ENCODE data around the gene MYPOP. TPM values are rescaled to one million over a fixed set of nuclear protein-coding genes. Genes with fewer than 3 reads are reported as not detected.

MYPOP gene
- total and polyA plus RNA-seq, 2 of the 13 experiments (the other 11 are each of a cell fraction or from before 2014, with no cell fraction given): 2.3 to 2.7 TPM

DNA sequence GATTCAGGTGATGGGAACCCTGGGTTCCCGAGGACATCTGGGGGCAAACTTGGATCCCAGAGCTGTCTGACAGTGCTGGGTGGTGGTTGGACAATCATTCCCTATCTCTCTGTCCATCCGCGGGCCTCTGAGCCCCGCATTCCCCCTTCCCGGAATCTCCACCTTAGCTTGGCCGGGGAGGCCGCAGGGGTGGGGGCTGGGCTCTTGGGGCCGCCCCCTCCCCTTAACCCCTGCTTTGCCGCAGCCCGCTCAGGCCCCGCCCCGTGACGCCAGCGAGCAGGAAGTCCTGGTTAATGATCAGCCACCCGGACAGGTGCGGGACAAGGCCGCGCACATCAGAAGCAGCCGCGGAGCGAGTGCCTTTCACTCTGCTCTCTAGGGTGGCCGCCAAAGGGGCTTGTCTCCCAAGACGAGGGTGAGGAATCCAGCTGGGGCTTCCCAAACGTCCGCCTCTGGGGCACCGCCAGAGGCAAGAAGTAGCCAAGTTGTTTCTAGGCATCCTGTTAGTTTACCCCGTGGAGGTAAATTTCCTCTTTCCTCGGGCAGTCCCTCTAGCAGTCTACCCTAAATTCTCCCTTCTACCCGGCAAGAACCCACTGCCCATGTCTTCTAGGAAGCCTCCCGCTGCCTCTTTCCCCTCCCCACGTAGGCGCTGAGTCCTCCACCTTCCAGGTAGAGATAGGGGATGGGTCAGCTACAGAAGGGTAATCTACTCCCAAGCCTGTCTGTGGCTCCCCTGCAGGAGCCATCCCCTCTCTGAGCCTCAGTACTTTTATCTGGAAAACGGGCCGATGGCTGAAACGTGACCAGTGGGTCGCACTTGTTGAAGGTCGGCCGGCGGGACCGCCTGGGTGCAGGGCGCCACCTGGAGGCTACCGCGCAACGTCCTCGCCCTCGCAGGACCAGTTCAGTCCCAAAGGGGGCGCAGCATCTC is 19.5 kb downstream of the MYPOP start (continued):
- TF ChIP-seq, protein P1, sequence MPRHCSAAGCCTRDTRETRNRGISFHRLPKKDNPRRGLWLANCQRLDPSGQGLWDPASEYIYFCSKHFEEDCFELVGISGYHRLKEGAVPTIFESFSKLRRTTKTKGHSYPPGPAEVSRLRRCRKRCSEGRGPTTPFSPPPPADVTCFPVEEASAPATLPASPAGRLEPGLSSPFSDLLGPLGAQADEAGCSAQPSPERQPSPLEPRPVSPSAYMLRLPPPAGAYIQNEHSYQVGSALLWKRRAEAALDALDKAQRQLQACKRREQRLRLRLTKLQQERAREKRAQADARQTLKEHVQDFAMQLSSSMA (CRISPR knock-in tag; IDR thresholded peaks at IDR 0.05): 0 out of 2 replicates have a peak, but pooled peaks have one; percentile 45
- peak; percentile 76; the same call in 1 of the 2 replicates for TF ChIP-seq ELF4 (CRISPR knock-in tag; IDR thresholded peaks at IDR 0.05; ENCODE audit: borderline replicate concordance)
- TF ChIP-seq, protein P2, sequence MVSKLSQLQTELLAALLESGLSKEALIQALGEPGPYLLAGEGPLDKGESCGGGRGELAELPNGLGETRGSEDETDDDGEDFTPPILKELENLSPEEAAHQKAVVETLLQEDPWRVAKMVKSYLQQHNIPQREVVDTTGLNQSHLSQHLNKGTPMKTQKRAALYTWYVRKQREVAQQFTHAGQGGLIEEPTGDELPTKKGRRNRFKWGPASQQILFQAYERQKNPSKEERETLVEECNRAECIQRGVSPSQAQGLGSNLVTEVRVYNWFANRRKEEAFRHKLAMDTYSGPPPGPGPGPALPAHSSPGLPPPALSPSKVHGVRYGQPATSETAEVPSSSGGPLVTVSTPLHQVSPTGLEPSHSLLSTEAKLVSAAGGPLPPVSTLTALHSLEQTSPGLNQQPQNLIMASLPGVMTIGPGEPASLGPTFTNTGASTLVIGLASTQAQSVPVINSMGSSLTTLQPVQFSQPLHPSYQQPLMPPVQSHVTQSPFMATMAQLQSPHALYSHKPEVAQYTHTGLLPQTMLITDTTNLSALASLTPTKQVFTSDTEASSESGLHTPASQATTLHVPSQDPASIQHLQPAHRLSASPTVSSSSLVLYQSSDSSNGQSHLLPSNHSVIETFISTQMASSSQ (IDR thresholded peaks at IDR 0.05; ENCODE audit: low read depth): peak; percentile 99
- TF ChIP-seq, protein P2 (CRISPR knock-in tag; IDR thresholded peaks at IDR 0.05; ENCODE audit: borderline replicate concordance): peak; percentile 100
- TF ChIP-seq ZBTB1 (CRISPR knock-in tag; IDR thresholded peaks at IDR 0.05; ENCODE audit: borderline replicate concordance): no peak
- TF ChIP-seq, protein P3, sequence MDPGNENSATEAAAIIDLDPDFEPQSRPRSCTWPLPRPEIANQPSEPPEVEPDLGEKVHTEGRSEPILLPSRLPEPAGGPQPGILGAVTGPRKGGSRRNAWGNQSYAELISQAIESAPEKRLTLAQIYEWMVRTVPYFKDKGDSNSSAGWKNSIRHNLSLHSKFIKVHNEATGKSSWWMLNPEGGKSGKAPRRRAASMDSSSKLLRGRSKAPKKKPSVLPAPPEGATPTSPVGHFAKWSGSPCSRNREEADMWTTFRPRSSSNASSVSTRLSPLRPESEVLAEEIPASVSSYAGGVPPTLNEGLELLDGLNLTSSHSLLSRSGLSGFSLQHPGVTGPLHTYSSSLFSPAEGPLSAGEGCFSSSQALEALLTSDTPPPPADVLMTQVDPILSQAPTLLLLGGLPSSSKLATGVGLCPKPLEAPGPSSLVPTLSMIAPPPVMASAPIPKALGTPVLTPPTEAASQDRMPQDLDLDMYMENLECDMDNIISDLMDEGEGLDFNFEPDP (CRISPR knock-in tag; conservative IDR thresholded peaks at IDR 0.05): no peak
- TF ChIP-seq STAT5B (CRISPR knock-in tag; IDR thresholded peaks at IDR 0.05): 0 out of 2 replicates have a peak, but pooled peaks have one; percentile 75
- TF ChIP-seq, protein P4, sequence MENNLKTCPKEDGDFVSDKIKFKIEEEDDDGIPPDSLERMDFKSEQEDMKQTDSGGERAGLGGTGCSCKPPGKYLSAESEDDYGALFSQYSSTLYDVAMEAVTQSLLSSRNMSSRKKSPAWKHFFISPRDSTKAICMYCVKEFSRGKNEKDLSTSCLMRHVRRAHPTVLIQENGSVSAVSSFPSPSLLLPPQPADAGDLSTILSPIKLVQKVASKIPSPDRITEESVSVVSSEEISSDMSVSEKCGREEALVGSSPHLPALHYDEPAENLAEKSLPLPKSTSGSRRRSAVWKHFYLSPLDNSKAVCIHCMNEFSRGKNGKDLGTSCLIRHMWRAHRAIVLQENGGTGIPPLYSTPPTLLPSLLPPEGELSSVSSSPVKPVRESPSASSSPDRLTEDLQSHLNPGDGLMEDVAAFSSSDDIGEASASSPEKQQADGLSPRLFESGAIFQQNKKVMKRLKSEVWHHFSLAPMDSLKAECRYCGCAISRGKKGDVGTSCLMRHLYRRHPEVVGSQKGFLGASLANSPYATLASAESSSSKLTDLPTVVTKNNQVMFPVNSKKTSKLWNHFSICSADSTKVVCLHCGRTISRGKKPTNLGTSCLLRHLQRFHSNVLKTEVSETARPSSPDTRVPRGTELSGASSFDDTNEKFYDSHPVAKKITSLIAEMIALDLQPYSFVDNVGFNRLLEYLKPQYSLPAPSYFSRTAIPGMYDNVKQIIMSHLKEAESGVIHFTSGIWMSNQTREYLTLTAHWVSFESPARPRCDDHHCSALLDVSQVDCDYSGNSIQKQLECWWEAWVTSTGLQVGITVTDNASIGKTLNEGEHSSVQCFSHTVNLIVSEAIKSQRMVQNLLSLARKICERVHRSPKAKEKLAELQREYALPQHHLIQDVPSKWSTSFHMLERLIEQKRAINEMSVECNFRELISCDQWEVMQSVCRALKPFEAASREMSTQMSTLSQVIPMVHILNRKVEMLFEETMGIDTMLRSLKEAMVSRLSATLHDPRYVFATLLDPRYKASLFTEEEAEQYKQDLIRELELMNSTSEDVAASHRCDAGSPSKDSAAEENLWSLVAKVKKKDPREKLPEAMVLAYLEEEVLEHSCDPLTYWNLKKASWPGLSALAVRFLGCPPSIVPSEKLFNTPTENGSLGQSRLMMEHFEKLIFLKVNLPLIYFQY (CRISPR knock-in tag; IDR thresholded peaks at IDR 0.05; ENCODE audit: borderline replicate concordance): 0 out of 2 replicates have a peak, but pooled peaks have one; percentile 35
- TF ChIP-seq, protein P5, sequence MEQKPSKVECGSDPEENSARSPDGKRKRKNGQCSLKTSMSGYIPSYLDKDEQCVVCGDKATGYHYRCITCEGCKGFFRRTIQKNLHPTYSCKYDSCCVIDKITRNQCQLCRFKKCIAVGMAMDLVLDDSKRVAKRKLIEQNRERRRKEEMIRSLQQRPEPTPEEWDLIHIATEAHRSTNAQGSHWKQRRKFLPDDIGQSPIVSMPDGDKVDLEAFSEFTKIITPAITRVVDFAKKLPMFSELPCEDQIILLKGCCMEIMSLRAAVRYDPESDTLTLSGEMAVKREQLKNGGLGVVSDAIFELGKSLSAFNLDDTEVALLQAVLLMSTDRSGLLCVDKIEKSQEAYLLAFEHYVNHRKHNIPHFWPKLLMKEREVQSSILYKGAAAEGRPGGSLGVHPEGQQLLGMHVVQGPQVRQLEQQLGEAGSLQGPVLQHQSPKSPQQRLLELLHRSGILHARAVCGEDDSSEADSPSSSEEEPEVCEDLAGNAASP (CRISPR knock-in tag; IDR thresholded peaks at IDR 0.05; ENCODE audit: borderline replicate concordance): peak; percentile 82
- no peak for TF ChIP-seq ZNF180 (CRISPR knock-in tag; IDR thresholded peaks at IDR 0.05; ENCODE audit: borderline replicate concordance, low read depth)
